Liver (tissue), 9 donors: Measurements from ENCODE around the gene HBZ. TPM values are rescaled to one million over a fixed set of nuclear protein-coding genes. Genes with fewer than 3 reads are reported as not detected.

ENCODE experiments used
- DNase-seq: peaks from one replicate; pipeline ENCODE4 v3.0.0-alpha.2; 2017; ENCODE audit warnings: low spot score
- H3K27ac ChIP-seq, 2 donors: one replicate each; pipeline ENCODE4 v1.7.0; 2013; ENCODE audit warnings: inconsistent platforms in 2 of 2, low read length in 2 of 2, control low read depth in 1 of 2, low read depth in 1 of 2, mild to moderate bottlenecking in 1 of 2
- H3K27me3 ChIP-seq, 4 donors: one replicate each; pipeline versions ENCODE4 v1.6.1 to v1.7.0; 2013; ENCODE audit warnings: low read length in 3 of 4, inconsistent platforms in 1 of 4, mild to moderate bottlenecking in 1 of 4, moderate library complexity in 1 of 4; ENCODE audit not compliant: control insufficient read depth in 4 of 4, insufficient read depth in 4 of 4
- H3K36me3 ChIP-seq, 4 donors: one replicate each; pipeline versions ENCODE4 v1.6.1 to v1.7.0; 2013; ENCODE audit warnings: low read length in 3 of 4, mild to moderate bottlenecking in 3 of 4, low read depth in 1 of 4, moderate library complexity in 1 of 4; ENCODE audit not compliant: control insufficient read depth in 4 of 4, insufficient read depth in 3 of 4
- H3K4me1 ChIP-seq, 4 donors: one replicate each; pipeline versions ENCODE4 v1.6.1 to v1.7.0; 2013; ENCODE audit warnings: low read length in 3 of 4, mild to moderate bottlenecking in 3 of 4, moderate library complexity in 1 of 4; ENCODE audit not compliant: control insufficient read depth in 4 of 4, insufficient read depth in 4 of 4
- H3K4me3 ChIP-seq, 3 donors: one replicate each; pipeline versions ENCODE4 v1.6.1 to v1.7.0; 2013; ENCODE audit warnings: low read length in 3 of 3, control low read depth in 1 of 3, low read depth in 1 of 3, mild to moderate bottlenecking in 1 of 3
- H3K9ac ChIP-seq, 2 donors: one replicate each; pipeline ENCODE4 v1.7.0; 2013; ENCODE audit warnings: low read length in 2 of 2, mild to moderate bottlenecking in 2 of 2, moderate library complexity in 2 of 2, control low read depth in 1 of 2, low read depth in 1 of 2
- H3K9me3 ChIP-seq, 4 donors: one replicate each; pipeline versions ENCODE4 v1.6.1 to v1.7.0; 2013; ENCODE audit warnings: low read length in 3 of 4; ENCODE audit not compliant: control insufficient read depth in 4 of 4
- ATF3 ChIP-seq: IDR thresholded peaks from 2 replicates; pipeline ENCODE4 v1.6.1; 2016; ENCODE audit warnings: antibody characterized with exemption
- CTCF ChIP-seq: fragments of 150-350 bp; IDR thresholded peaks from 2 replicates; pipeline ENCODE4 v1.5.1; 2017; ENCODE audit warnings: improper control_type of control experiment, low read depth, low read length; ENCODE audit not compliant: missing input control
- EGR1 ChIP-seq, 2 donors: IDR thresholded peaks; 2 replicates each; pipeline ENCODE4 v1.6.1; 2016 to 2018; ENCODE audit warnings: antibody characterized with exemption in 2 of 2, low read depth in 2 of 2
- FOXA1 ChIP-seq: IDR thresholded peaks from 2 replicates; pipeline ENCODE4 v1.6.1; 2016; ENCODE audit warnings: antibody characterized with exemption
- FOXA2 ChIP-seq: IDR thresholded peaks from 2 replicates; pipeline ENCODE4 v1.6.1; 2016; ENCODE audit warnings: antibody characterized with exemption
- GABPA ChIP-seq, 2 donors: IDR thresholded peaks in 1 of 2; conservative IDR thresholded peaks in 1 of 2; 2 replicates each; pipeline ENCODE4 v1.6.1; 2016; ENCODE audit warnings: antibody characterized with exemption in 2 of 2, mild to moderate bottlenecking in 1 of 2, moderate library complexity in 1 of 2
- HNF4A ChIP-seq, 2 donors: conservative IDR thresholded peaks; 2 replicates each; pipeline ENCODE4 v1.6.1; 2016; ENCODE audit warnings: antibody characterized with exemption in 2 of 2, mild to moderate bottlenecking in 2 of 2
- HNF4G ChIP-seq: IDR thresholded peaks from 2 replicates; pipeline ENCODE4 v1.6.1; 2016; ENCODE audit warnings: antibody characterized with exemption
- JUND ChIP-seq, 2 donors: IDR thresholded peaks; 2 replicates each; pipeline ENCODE4 v1.6.1; 2016; ENCODE audit warnings: antibody characterized with exemption in 2 of 2
- NR2F2 ChIP-seq: IDR thresholded peaks from 2 replicates; pipeline ENCODE4 v1.6.1; 2016; ENCODE audit warnings: antibody characterized with exemption
- RAD21 ChIP-seq, 2 donors: IDR thresholded peaks; 2 replicates each; pipeline ENCODE4 v1.6.1; 2016; ENCODE audit warnings: antibody characterized with exemption in 2 of 2, mild to moderate bottlenecking in 2 of 2
- RXRA ChIP-seq, 2 donors: IDR thresholded peaks; 2 replicates each; pipeline ENCODE4 v1.6.1; 2017 to 2018; ENCODE audit warnings: antibody characterized with exemption in 2 of 2, mild to moderate bottlenecking in 1 of 2
- SP1 ChIP-seq: IDR thresholded peaks from 2 replicates; pipeline ENCODE4 v1.6.1; 2018; ENCODE audit warnings: antibody characterized with exemption, mild to moderate bottlenecking
- TAF1 ChIP-seq: conservative IDR thresholded peaks from 2 replicates; pipeline ENCODE4 v1.6.1; 2016; ENCODE audit warnings: antibody characterized with exemption, mild to moderate bottlenecking
- YY1 ChIP-seq: IDR thresholded peaks from 2 replicates; pipeline ENCODE4 v1.6.1; 2016; ENCODE audit warnings: antibody characterized with exemption, mild to moderate bottlenecking
- ZBTB33 ChIP-seq: IDR thresholded peaks from 2 replicates; pipeline ENCODE4 v1.6.1; 2016; ENCODE audit warnings: antibody characterized with exemption
- WGBS: extraction: QIAGEN DNeasy Blood & Tissue Kit; methylation state at CpG from one replicate; pipeline ENCODE4 v1.1.7; 2013; 5-methylcytosine and 5-hydroxymethylcytosine counted together
- polyA plus RNA-seq, 2 donors: library from polyadenylated mRNA; stranded (reverse) in 1 of 2; unstranded in 1 of 2; fragments of 200-250 nt in 1 of 2; fragments of >200 nt in 1 of 2; fragmentation: Nextera tagmentation in 1 of 2; extraction: Ambion mirVana in 1 of 2; gene quantifications; one replicate each; pipeline versions ENCODE4 v1.2.1 to v1.2.3, GENCODE V29; 2013 to 2015
- total RNA-seq, 2 donors: library from RNA; depleted of rRNA; stranded (reverse); fragments of >200 nt; gene quantifications; one replicate each; pipeline ENCODE4 v1.2.3, GENCODE V29; 2014
- TF ChIP-seq, protein P1 (sequence below): IDR thresholded peaks from 2 replicates; pipeline ENCODE4 v1.6.1; 2016; ENCODE audit warnings: antibody characterized with exemption, mild to moderate bottlenecking
- TF ChIP-seq, protein P2 (sequence below): IDR thresholded peaks from 2 replicates; pipeline ENCODE4 v1.6.1; 2016; ENCODE audit warnings: antibody characterized with exemption
- donor health status: healthy.
- donor health status: healthy.
- donor health status: healthy.
- donor health status: healthy.
- donor health status: healthy.

Gene HBZ
- total and polyA plus RNA-seq, 4 donors, result 55.8 TPM; not detected in 3

GRCh38 chr16:112153-112840, 40.1 kb upstream of the HBZ start:
- Histone ChIP-seq H3K27ac (no peak overlapping the region), H3K9me3 (no peaks in the 10 kb centered on the region), H3K4me1 (no peaks in the 10 kb centered on the region), H3K27me3 (no peaks in the 10 kb centered on the region), H3K4me3 (no peak overlapping the region), H3K9ac (no peak overlapping the region), H3K36me3 (peaks cover 3 to 27% (median 9%) of the 10 kb centered on the region in 4 donors)
- WGBS, result 96% methylated on average over 21 of the region's 21 CpGs
- no peak for DNase-seq
- TF ChIP-seq ATF3 (no peak), RAD21 (IDR thresholded peaks at IDR 0.05) (no peak), HNF4G (no peak), JUND (IDR thresholded peaks at IDR 0.05) (no peak), RXRA (IDR thresholded peaks at IDR 0.05) (no peak), FOXA2 (no peak), GABPA (IDR thresholded peaks at IDR 0.05 in 1 of 2, conservative IDR thresholded peaks at IDR 0.05 in 1 of 2) (no peak), FOXA1 (no peak), CTCF (no peak), HNF4A (conservative IDR thresholded peaks at IDR 0.05) (no peak), NR2F2 (no peak), YY1 (no peak), ZBTB33 (no peak), EGR1 (IDR thresholded peaks at IDR 0.05; ENCODE audit: low read depth in 2 of 2) (no peak), TAF1 (no peak), SP1 (no peak)
- TF ChIP-seq, protein P1, sequence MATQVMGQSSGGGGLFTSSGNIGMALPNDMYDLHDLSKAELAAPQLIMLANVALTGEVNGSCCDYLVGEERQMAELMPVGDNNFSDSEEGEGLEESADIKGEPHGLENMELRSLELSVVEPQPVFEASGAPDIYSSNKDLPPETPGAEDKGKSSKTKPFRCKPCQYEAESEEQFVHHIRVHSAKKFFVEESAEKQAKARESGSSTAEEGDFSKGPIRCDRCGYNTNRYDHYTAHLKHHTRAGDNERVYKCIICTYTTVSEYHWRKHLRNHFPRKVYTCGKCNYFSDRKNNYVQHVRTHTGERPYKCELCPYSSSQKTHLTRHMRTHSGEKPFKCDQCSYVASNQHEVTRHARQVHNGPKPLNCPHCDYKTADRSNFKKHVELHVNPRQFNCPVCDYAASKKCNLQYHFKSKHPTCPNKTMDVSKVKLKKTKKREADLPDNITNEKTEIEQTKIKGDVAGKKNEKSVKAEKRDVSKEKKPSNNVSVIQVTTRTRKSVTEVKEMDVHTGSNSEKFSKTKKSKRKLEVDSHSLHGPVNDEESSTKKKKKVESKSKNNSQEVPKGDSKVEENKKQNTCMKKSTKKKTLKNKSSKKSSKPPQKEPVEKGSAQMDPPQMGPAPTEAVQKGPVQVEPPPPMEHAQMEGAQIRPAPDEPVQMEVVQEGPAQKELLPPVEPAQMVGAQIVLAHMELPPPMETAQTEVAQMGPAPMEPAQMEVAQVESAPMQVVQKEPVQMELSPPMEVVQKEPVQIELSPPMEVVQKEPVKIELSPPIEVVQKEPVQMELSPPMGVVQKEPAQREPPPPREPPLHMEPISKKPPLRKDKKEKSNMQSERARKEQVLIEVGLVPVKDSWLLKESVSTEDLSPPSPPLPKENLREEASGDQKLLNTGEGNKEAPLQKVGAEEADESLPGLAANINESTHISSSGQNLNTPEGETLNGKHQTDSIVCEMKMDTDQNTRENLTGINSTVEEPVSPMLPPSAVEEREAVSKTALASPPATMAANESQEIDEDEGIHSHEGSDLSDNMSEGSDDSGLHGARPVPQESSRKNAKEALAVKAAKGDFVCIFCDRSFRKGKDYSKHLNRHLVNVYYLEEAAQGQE, result no peak
- TF ChIP-seq, protein P2, sequence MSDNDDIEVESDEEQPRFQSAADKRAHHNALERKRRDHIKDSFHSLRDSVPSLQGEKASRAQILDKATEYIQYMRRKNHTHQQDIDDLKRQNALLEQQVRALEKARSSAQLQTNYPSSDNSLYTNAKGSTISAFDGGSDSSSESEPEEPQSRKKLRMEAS, result no peak
